Non-pigmented ciliary epithelial cell (primary cell): ENCODE results near the gene RNU6-9.
"Not testable (repeated sequence)": the region's sequence is repeated elsewhere in the genome, so short reads cannot be mapped to it uniquely, and the experiment has no call there.

Experiments
- DNase-seq: peaks from one replicate; pipeline ENCODE4 v3.0.0-alpha.2; 2010; ENCODE audit warnings: low read depth

The RNU6-9 gene

GRCh38 chr19:892894-893689, at the start of gene RNU6-9, which contains the start of gene MED16:
TSS of gene RNU6-9 (plus strand) at chr19:893484.
TSS of gene MED16 (minus strand) at chr19:893187. CDS start at chr19:891131, 2,056 bp downstream.
- peak; percentile 44 for DNase-seq

GRCh38 chr19:843836-844545, 49.3 kb upstream of the RNU6-9 start:
- DNase-seq, result no peak

- DNase-seq, result no peak
Measured at GRCh38 chr19:844546-844971, 48.7 kb upstream of the RNU6-9 start.

- no peak for DNase-seq
Measured at GRCh38 chr19:845707-846521, 47.4 kb upstream of the RNU6-9 start.

- no peak for DNase-seq
Measured at GRCh38 chr19:848386-848921, 44.8 kb upstream of the RNU6-9 start.

- not testable (repeated sequence) for DNase-seq
Measured at GRCh38 chr19:849195-849594, 44.1 kb upstream of the RNU6-9 start.

GRCh38 chr19:850221-850978, 42.9 kb upstream of the RNU6-9 start:
- no peak for DNase-seq

GRCh38 chr19:850979-851335, 42.3 kb upstream of the RNU6-9 start:
- DNase-seq, result no peak

GRCh38 chr19:852136-853013, 40.9 kb upstream of the RNU6-9 start, which contains the start of gene ELANE:
TSS of gene ELANE (plus strand) at chr19:852303. CDS start at chr19:852329, 26 bp downstream.
- no peak for DNase-seq

- DNase-seq, result no peak
Measured at GRCh38 chr19:853014-853585, 40.2 kb upstream of the RNU6-9 start.

- not testable (repeated sequence) for DNase-seq
Measured at GRCh38 chr19:853614-854220, 39.6 kb upstream of the RNU6-9 start.

GRCh38 chr19:854549-854948, 38.7 kb upstream of the RNU6-9 start:
- no peak for DNase-seq

GRCh38 chr19:855142-855541, 38.1 kb upstream of the RNU6-9 start:
- DNase-seq, result no peak

GRCh38 chr19:855566-856120, 37.6 kb upstream of the RNU6-9 start:
- no peak for DNase-seq

- DNase-seq, result no peak
Measured at GRCh38 chr19:858284-858683, 35.0 kb upstream of the RNU6-9 start.

GRCh38 chr19:858868-859843, 34.1 kb upstream of the RNU6-9 start, which contains the start of gene CFD:
TSS of gene CFD (plus strand) at chr19:859664. CDS start at chr19:859690, 26 bp downstream.
- DNase-seq, result no peak

- DNase-seq, result no peak
Measured at GRCh38 chr19:861141-861755, 32.0 kb upstream of the RNU6-9 start.
